ENCODE data around the gene SECISBP2. TPM values are rescaled to one million over a fixed set of nuclear protein-coding genes. Genes with fewer than 3 reads are reported as not detected.
"Not testable (repeated sequence)": the region's sequence is repeated elsewhere in the genome, so short reads cannot be mapped to it uniquely, and the experiment has no call there.

Gene SECISBP2, protein sequence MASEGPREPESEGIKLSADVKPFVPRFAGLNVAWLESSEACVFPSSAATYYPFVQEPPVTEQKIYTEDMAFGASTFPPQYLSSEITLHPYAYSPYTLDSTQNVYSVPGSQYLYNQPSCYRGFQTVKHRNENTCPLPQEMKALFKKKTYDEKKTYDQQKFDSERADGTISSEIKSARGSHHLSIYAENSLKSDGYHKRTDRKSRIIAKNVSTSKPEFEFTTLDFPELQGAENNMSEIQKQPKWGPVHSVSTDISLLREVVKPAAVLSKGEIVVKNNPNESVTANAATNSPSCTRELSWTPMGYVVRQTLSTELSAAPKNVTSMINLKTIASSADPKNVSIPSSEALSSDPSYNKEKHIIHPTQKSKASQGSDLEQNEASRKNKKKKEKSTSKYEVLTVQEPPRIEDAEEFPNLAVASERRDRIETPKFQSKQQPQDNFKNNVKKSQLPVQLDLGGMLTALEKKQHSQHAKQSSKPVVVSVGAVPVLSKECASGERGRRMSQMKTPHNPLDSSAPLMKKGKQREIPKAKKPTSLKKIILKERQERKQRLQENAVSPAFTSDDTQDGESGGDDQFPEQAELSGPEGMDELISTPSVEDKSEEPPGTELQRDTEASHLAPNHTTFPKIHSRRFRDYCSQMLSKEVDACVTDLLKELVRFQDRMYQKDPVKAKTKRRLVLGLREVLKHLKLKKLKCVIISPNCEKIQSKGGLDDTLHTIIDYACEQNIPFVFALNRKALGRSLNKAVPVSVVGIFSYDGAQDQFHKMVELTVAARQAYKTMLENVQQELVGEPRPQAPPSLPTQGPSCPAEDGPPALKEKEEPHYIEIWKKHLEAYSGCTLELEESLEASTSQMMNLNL
- total RNA-seq = 10 to 100 TPM; 43.1 to 63.6 TPM

DNA sequence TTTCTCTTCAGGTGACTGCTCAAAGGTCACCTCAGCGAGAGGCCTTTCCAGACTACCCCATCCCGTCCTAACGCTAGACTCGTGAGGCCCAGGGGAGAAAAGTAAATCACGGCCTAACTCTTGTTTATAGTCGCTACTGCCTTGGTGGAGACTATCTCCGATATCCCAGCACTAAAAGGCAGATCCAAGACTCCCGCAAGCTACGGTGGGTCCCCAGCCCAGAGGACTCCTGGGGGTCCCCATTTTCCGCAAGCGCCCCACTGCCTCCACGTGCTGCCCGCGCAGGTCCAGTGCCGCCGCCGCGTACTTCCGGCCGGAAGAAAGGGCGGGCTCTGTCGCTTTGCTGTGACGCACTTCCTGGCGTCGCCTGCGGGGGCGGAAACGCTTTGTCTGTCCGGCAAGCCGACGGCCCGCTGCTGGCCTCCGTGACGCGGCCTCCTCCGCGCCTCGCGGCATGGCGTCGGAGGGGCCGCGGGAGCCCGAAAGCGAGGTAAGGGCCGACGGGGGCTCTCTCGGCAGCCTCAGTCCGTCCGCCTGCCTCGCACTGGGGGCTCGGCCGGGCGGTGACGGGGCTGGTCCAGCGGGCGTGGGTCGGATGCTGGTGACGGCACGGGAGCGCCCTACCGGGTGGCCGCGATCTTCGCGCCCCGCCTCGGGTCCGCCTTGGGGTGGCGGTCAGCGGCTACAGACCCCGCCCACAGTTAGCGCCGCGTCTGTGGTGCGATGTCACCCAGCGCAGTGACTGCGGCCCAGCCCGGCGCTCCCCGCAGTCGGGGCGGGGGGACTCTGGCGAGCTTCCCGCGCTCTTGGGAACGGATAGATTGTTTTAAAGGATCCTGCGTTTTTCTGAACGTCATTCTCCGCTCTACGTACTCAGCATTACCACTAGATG lies at the start of gene SECISBP2:
Gene SECISBP2 (plus strand): TSS at position 378 of the 892 bp plus-strand sequence. CDS start 77 bp downstream, at position 455.
- ATAC-seq (peak; percentile 98), DNase-seq (ENCODE audit: low spot score) (peak; percentile 98)
- H3K36me3 Mint-ChIP-seq = peaks cover 17% of the 10 kb centered on the region
- H3K27me3 Mint-ChIP-seq = no peaks in the 10 kb centered on the region
- no peaks in the 10 kb centered on the region for H3K9me3 Mint-ChIP-seq
- peak within 1 kb of the TSS; percentile 90 for H3K4me3 Mint-ChIP-seq
- peaks cover 33 to 64% of the 10 kb centered on the region in 2 donors for H3K4me1 Mint-ChIP-seq (ENCODE audit: low read depth in 2 of 2)
- peak within 1 kb of the TSS; percentile 90 to 97 for H3K27ac Mint-ChIP-seq

DNA sequence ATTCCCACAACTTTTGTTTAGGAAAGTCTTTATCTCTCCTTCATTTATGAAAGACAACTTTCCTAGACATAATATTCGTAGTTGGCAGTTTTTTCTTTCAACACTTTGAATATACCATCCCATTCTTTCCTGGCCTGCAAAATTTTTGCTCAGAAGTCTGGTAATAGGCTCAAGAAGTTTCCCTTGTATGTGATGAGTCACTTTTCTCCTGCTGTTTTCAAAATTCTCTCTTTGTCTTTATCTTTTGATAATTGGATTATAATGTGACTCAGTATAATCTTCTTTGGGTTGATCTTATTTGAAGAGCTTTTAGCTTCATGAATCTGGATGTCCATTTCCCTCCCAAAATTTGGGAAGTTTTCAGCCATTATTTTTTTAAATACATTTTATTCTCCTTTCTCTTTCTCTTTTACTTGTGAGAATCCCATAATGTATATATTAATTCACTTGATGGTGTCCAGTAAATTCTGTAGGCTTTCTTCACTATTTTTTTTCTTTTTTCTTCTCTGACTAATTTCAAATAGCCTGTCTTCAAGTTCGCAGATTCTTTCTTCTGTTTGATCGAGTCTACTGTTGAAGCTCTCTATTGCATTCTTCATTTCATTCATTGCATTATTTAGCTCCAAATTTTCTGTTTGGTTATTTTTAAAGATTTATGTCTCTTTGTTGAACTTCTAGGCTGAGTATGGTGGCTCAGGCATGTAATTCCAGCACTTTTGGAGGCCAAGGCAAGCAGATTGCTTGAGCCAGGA lies 44.6 kb upstream of the SECISBP2 start:
- ATAC-seq (no peak), DNase-seq (ENCODE audit: low spot score) (no peak)
- Mint-ChIP-seq H3K4me1 (ENCODE audit: low read depth in 2 of 2) (peaks cover 10% of the 10 kb centered on the region in 2 donors), H3K27me3 (peaks cover 25 to 48% of the 10 kb centered on the region in 2 donors), H3K4me3 (no peak overlapping the region), H3K9me3 (peaks cover 15% of the 10 kb centered on the region), H3K27ac (no peak overlapping the region), H3K36me3 (peaks cover 35% of the 10 kb centered on the region)

DNA sequence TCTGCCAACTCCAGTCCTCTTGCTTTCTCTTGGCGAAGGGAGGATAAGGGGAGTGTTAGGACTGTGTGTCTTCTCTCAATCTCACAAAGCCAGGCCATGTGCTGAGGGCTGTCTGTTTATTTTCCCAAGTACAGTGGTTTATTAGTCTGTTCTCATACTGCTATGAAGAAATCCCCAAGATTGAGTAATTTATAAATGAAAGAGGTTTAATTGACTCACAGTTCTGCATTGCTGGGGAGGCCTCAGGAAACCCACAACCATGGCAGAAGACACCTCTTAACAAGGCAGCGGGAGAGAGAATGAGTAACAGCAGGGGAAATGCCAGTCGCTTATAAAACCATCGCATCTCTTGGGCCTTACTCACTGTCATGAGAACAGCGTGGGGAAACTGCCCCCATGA lies 43.5 kb upstream of the SECISBP2 start:
- peaks cover 21 to 39% of the 10 kb centered on the region in 2 donors for H3K27me3 Mint-ChIP-seq
- no peak overlapping the region for H3K4me3 Mint-ChIP-seq
- peaks cover 15% of the 10 kb centered on the region for H3K9me3 Mint-ChIP-seq
- H3K4me1 Mint-ChIP-seq (ENCODE audit: low read depth in 2 of 2) = peaks cover 10 to 15% of the 10 kb centered on the region in 2 donors
- ATAC-seq = peak; percentile 92 to 95
- H3K27ac Mint-ChIP-seq = peak overlapping the region in 1 of 2 donors; percentile 71
- no peak for DNase-seq (ENCODE audit: low spot score)
- H3K36me3 Mint-ChIP-seq = peaks cover 35% of the 10 kb centered on the region

DNA sequence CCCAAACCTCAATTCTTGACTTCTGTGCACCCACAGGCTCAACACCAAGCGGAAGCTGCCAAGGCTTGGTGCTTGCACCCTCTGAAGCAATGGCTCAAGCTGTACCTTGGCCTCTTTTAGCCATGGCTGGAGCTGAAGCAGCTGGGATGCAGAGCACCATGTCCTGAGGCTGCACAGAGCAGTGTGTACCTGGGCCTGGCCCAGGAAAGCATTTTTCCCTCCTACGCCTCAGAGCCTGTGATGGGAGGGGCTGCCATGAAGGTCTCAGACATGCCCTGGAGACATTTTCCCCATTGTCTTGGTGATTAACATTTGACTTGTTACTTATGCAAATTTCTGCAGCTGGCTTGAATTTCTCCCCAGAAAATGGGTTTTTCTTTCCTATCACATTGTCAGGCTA lies 42.3 kb upstream of the SECISBP2 start:
- H3K27ac Mint-ChIP-seq; H3K4me3 Mint-ChIP-seq; DNase-seq (ENCODE audit: low spot score); ATAC-seq: not testable (repeated sequence)
- H3K4me1 Mint-ChIP-seq (ENCODE audit: low read depth in 2 of 2) = peaks cover 10 to 15% of the 10 kb centered on the region in 2 donors
- peaks cover 15% of the 10 kb centered on the region for H3K9me3 Mint-ChIP-seq
- H3K36me3 Mint-ChIP-seq = peaks cover 35% of the 10 kb centered on the region
- H3K27me3 Mint-ChIP-seq = peaks cover 15 to 27% of the 10 kb centered on the region in 2 donors

DNA sequence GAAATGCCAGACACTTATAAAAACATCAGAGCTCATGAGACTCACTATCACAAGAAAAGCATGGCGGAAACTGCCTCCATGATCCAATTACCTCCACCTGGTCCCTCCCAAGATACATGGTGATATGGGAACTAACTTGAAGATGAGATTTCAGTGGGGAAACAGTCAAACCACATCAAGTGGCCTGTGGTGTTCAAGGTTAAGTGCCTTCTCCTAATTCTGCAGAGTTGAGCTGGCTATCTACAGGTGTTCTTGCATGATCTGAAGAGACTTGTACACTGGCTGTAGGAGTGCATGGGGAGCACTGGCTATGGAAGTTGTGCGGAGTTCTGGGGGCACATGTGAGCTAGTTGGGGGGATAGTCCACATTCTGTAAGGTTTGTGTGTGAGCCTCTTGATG lies 41.3 kb upstream of the SECISBP2 start:
- DNase-seq (ENCODE audit: low spot score) = no peak
- no peak overlapping the region for H3K27ac Mint-ChIP-seq
- H3K9me3 Mint-ChIP-seq = peaks cover 15% of the 10 kb centered on the region
- H3K4me3 Mint-ChIP-seq = no peak overlapping the region
- peaks cover 10 to 15% of the 10 kb centered on the region in 2 donors for H3K4me1 Mint-ChIP-seq (ENCODE audit: low read depth in 2 of 2)
- peaks cover 10 to 20% of the 10 kb centered on the region in 2 donors for H3K27me3 Mint-ChIP-seq
- H3K36me3 Mint-ChIP-seq = peaks cover 31% of the 10 kb centered on the region
- ATAC-seq = no peak

DNA sequence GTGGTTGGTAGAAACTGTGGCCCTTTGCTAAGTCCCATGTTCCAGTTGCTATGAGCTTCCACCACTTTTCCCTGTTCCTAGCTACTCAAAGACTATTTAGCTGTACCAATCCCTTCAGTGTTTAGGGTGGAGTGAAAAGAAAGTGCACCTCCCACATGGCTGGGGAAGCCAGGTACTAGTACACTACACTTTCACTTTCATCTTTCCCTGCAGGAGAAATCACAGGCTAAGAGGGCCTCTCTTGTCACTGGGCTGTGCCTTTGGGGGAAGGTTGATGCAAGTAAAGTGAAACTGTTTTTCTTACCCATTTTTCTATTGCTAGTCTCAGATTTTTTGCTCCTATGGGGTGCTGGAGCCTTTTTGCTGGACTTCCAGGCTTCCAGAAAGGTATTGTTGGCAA lies 40.8 kb upstream of the SECISBP2 start:
- ATAC-seq (no peak), DNase-seq (ENCODE audit: low spot score) (no peak)
- H3K9me3 Mint-ChIP-seq = peaks cover 15% of the 10 kb centered on the region
- peaks cover 10 to 18% of the 10 kb centered on the region in 2 donors for H3K27me3 Mint-ChIP-seq
- H3K4me3 Mint-ChIP-seq = no peak overlapping the region
- peaks cover 10 to 15% of the 10 kb centered on the region in 2 donors for H3K4me1 Mint-ChIP-seq (ENCODE audit: low read depth in 2 of 2)
- H3K27ac Mint-ChIP-seq = no peak overlapping the region
- peaks cover 29% of the 10 kb centered on the region for H3K36me3 Mint-ChIP-seq

DNA sequence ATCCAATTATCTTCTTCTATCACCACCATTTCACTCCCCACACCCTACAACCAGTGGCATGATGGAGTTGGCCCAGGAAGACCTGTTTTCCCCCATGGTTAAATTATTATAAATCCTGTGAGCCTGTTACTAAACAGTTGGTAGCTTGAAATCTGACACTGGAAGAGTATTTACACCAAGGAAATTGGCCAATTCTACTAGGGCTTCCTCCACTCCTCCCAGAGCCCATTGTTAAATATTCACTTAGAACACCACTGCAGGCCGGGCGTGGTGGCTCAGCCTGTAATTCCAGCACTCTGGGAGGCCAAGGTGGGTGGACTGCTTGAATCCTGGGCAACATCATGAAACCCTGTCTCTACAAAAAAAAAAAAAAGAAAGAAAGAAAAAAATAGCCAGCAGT lies 39.7 kb upstream of the SECISBP2 start:
- DNase-seq (ENCODE audit: low spot score) (no peak), ATAC-seq (no peak)
- peaks cover 18% of the 10 kb centered on the region for H3K36me3 Mint-ChIP-seq
- H3K27me3 Mint-ChIP-seq = peaks cover 3 to 7% of the 10 kb centered on the region in 2 donors
- H3K27ac Mint-ChIP-seq = no peak overlapping the region
- peaks cover 8% of the 10 kb centered on the region for H3K9me3 Mint-ChIP-seq
- peaks cover 10 to 15% of the 10 kb centered on the region in 2 donors for H3K4me1 Mint-ChIP-seq (ENCODE audit: low read depth in 2 of 2)
- no peak overlapping the region for H3K4me3 Mint-ChIP-seq

DNA sequence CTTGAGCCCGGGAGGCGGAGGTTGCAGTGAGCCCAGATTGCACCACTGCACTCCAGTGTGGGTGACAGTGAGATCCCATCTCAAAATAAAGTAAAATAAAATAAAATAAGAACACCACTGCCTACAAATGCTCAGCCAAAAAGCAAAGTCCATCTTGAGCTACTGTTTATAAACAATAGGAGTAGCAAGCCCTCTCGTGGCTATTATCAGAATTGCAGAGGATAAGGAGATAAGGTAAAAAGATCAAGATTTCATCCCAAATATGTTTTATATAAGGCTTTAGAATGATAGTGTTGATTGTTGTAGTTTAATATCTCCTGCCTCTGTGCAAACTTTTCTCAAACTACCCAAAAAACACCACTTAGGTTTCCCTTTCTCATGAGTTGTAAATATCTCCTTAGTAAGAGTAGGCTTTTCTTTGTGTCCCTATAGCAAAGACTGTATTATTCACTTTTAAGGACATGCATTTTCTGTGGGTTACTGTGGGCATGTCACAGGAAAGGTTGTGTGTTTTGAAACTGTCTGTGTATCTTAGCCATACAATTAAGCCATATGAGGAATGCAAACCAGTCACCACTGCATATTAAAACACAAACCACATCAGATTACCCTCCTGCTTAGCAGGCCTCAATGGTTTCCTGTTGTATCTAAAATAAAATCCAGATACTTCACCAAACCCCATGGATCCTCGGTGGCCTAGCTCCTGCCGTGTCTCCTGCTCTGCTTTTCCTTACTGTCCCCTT lies 39.1 kb upstream of the SECISBP2 start:
- DNase-seq (ENCODE audit: low spot score) (no peak), ATAC-seq (peak in 1 of 2 donors; percentile 46)
- peaks cover 12% of the 10 kb centered on the region for H3K36me3 Mint-ChIP-seq
- H3K27me3 Mint-ChIP-seq = peaks cover 0 to under 1% of the 10 kb centered on the region in 2 donors
- H3K9me3 Mint-ChIP-seq = peaks cover 3% of the 10 kb centered on the region
- no peak overlapping the region for H3K27ac Mint-ChIP-seq
- no peak overlapping the region for H3K4me3 Mint-ChIP-seq
- H3K4me1 Mint-ChIP-seq (ENCODE audit: low read depth in 2 of 2) = peaks cover 10 to 15% of the 10 kb centered on the region in 2 donors

DNA sequence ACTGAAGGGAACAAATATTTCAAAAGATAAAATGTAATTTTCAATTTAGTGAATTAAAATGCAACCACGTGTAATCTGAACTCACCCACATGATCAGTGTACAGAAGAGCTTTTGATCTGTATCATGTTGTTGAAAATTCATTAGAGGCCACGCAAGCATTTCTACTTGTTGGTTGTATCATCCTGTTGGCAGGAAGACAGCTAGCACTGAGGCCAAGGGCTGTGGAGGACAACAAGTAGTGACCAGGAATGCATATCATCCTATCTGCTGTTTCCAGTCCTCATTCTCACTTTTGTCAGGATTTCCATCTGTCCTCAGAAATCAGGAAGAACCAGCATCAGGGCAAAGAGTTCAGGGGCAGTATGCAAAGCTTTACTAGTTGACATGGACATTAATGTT lies 37.2 kb upstream of the SECISBP2 start:
- Mint-ChIP-seq H3K27me3 (no peaks in the 10 kb centered on the region), H3K4me1 (ENCODE audit: low read depth in 2 of 2) (peaks cover 0 to 5% of the 10 kb centered on the region in 2 donors), H3K4me3 (no peak overlapping the region), H3K27ac (no peak overlapping the region), H3K9me3 (no peaks in the 10 kb centered on the region), H3K36me3 (peaks cover 7% of the 10 kb centered on the region)
- ATAC-seq (no peak), DNase-seq (ENCODE audit: low spot score) (no peak)

DNA sequence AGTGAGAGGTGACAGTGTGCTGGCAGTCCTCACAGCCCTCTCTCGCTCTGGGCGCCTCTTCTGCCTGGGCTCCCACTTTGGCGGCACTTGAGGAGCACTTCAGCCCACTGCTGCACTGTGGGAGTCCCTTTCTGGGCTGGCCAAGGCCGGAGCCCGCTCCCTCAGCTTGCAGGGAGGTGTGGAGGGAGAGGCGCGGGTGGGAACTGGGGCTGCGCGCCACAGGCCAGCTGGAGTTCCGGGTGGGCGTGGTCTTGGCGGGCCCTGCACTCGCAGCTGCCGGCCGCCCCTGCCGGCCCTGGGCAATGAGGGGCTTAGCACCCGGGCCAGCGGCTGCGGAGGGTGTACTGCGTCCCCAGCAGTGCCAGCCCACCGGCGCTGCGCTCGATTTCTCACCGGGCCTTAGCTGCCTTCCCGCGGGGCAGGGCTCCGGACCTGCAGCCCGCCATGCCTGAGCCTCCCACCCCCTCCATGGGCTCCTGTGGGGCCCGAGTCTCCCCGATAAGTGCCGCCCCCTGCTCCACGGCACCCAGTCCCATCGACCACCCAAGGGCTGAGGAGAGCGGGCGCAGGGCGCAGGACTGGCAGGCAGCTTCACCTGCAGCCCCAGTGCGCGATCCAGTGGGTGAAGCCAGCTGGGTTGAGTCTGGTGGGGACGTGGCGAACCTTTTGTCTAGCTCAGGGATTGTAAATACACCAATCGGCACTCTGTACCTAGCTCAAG lies 35.9 kb upstream of the SECISBP2 start:
- peak in 1 of 2 donors; percentile 57 for ATAC-seq
- DNase-seq (ENCODE audit: low spot score); H3K4me3 Mint-ChIP-seq; H3K4me1 Mint-ChIP-seq (ENCODE audit: low read depth in 2 of 2); H3K9me3 Mint-ChIP-seq; H3K27ac Mint-ChIP-seq; H3K36me3 Mint-ChIP-seq; H3K27me3 Mint-ChIP-seq: not testable (repeated sequence)

DNA sequence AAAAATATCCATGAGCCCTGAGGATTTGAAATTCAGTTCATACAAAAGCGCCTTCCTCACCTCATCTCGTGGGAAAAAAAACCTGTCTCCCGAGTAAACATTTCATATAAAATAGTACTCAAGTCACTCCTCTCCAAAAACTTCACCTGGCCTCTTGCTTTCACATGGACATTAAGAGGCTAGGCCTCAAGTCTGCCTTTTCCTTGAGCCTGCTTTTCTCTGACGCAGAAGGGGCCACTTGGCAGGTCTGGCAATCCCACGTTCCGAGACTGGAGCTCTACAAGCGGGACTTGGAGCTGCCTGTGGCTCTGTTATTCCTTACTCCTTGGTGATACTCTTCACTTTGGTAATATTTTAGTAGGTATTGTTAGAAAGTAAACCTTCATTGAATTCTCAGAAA lies 34.2 kb upstream of the SECISBP2 start:
- Mint-ChIP-seq H3K27ac (no peak overlapping the region), H3K4me3 (no peak overlapping the region), H3K4me1 (ENCODE audit: low read depth in 2 of 2) (peaks cover 0 to 4% of the 10 kb centered on the region in 2 donors), H3K27me3 (no peaks in the 10 kb centered on the region), H3K36me3 (no peaks in the 10 kb centered on the region), H3K9me3 (no peaks in the 10 kb centered on the region)
- DNase-seq (ENCODE audit: low spot score) (no peak), ATAC-seq (no peak)

DNA sequence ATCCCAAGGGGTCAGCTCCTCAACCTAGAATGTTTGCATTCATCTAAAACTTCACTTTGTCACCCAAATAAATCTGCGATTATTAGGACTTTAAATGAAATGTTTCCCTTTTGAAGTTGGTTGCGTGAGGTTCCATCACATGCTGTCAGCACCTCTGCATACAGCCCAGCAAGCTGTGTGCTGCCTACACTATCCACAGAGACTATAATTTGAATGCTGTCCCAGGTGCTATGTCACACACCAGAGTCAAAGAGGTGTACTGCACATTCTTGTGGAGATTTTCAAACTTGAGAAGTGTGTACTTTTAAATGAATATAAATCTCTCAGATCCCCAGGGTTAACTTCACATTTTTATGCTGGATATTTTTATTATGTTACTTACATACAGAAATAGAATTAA lies 26.6 kb upstream of the SECISBP2 start:
- no peaks in the 10 kb centered on the region for H3K4me1 Mint-ChIP-seq (ENCODE audit: low read depth in 2 of 2)
- no peak overlapping the region for H3K27ac Mint-ChIP-seq
- ATAC-seq (no peak), DNase-seq (ENCODE audit: low spot score) (no peak)
- peaks cover 4 to 10% of the 10 kb centered on the region in 2 donors for H3K27me3 Mint-ChIP-seq
- no peak overlapping the region for H3K4me3 Mint-ChIP-seq
- H3K9me3 Mint-ChIP-seq = no peaks in the 10 kb centered on the region
- H3K36me3 Mint-ChIP-seq = no peaks in the 10 kb centered on the region
